Uterus (tissue), 4 donors: ENCODE results near the gene ZNF577. TPM values are rescaled to one million over a fixed set of nuclear protein-coding genes. Genes with fewer than 3 reads are reported as not detected.

Experiments used
- DNase-seq, 2 donors: peaks; one replicate each; pipeline ENCODE4 v3.0.0-alpha.2; 2019 to 2020
- H3K27ac ChIP-seq, 2 donors: fragments of 200-600 bp; sonication (generic); 1 replicate in 1 of 2; 2 replicates in 1 of 2; pipeline ENCODE4 v1.5.1; 2016 to 2018
- H3K27me3 ChIP-seq, 2 donors: fragments of 200-600 bp; sonication (generic); one replicate each; pipeline ENCODE4 v1.5.1; 2018 to 2019; ENCODE audit warnings: control low read depth in 1 of 2
- H3K36me3 ChIP-seq, 2 donors: fragments of 200-600 bp; sonication (generic); one replicate each; pipeline ENCODE4 v1.5.1; 2019; ENCODE audit warnings: control low read depth in 1 of 2
- H3K4me1 ChIP-seq, 2 donors: fragments of 200-600 bp; sonication (generic); one replicate each; pipeline ENCODE4 v1.5.1; 2018 to 2019; ENCODE audit warnings: control low read depth in 1 of 2
- H3K4me3 ChIP-seq, 2 donors: fragments of 200-600 bp; sonication (generic); 1 replicate in 1 of 2; 2 replicates in 1 of 2; pipeline ENCODE4 v1.5.1; 2018 to 2019; ENCODE audit warnings: mild to moderate bottlenecking in 1 of 2
- H3K9me3 ChIP-seq, 2 donors: fragments of 200-600 bp; sonication (generic); one replicate each; pipeline ENCODE4 v1.5.1; 2019; ENCODE audit warnings: control low read depth in 1 of 2
- CTCF ChIP-seq, 4 experiments: fragments of 200-600 bp in 2 of 4; fragments of 450-650 bp in 2 of 4; sonication (generic) in 2 of 4; IDR thresholded peaks; one replicate each; pipeline ENCODE4 v1.5.1; 2016 to 2019; ENCODE audit warnings: antibody characterized with exemption in 4 of 4, mild to moderate bottlenecking in 2 of 4, moderate library complexity in 1 of 4
- POLR2A ChIP-seq, 2 donors: fragments of 450-650 bp; IDR thresholded peaks; one replicate each; pipeline ENCODE4 v1.6.1; 2016; ENCODE audit warnings: antibody characterized with exemption in 2 of 2, mild to moderate bottlenecking in 1 of 2, moderate library complexity in 1 of 2
- intact Hi-C: fragments of 100-400 bp; cut with DNase I; formaldehyde crosslinking; loops from one replicate; pipeline ENCODE4 v1.15.1; 2023; ENCODE audit warnings: low total_unique reads
- total RNA-seq, 4 donors: library from RNA; depleted of rRNA in 3 of 4; stranded (reverse); fragments of >200 nt in 3 of 4; gene quantifications; one replicate each; pipeline versions ENCODE4 v1.1.0 to v1.2.4, GENCODE V29; 2014 to 2023
- donor health status: DM: yes; HTN: yes; CAD: no.

ZNF577 gene
- total RNA-seq, 4 donors from 2014 or later, result 20.6 to 31.2 (median 25.1) TPM

GRCh38 chr19:51821921-51822320 lies 65.8 kb downstream of the ZNF577 start:
- Histone ChIP-seq H3K4me3 (no peak overlapping the region), H3K27me3 (no peaks in the 10 kb centered on the region), H3K27ac (no peak overlapping the region), H3K36me3 (no peaks in the 10 kb centered on the region), H3K4me1 (no peaks in the 10 kb centered on the region), H3K9me3 (no peaks in the 10 kb centered on the region)
- no peak for TF ChIP-seq CTCF (IDR thresholded peaks at IDR 0.05)
- TF ChIP-seq POLR2A (IDR thresholded peaks at IDR 0.05), result no peak
- no peak for DNase-seq
- intact Hi-C loops, result no loop called here

GRCh38 chr19:51821456-51821855 lies 66.3 kb downstream of the ZNF577 start:
- Histone ChIP-seq H3K9me3 (no peaks in the 10 kb centered on the region), H3K27me3 (no peaks in the 10 kb centered on the region), H3K27ac (no peak overlapping the region), H3K4me3 (no peak overlapping the region), H3K4me1 (no peaks in the 10 kb centered on the region), H3K36me3 (no peaks in the 10 kb centered on the region)
- TF ChIP-seq CTCF (IDR thresholded peaks at IDR 0.05) (no peak), POLR2A (IDR thresholded peaks at IDR 0.05) (no peak)
- DNase-seq, result no peak
- intact Hi-C loops, result no loop called here

Other genes starting within 250 kb of the ZNF577 start
- 1 to 10 TPM in 2 of 4 donors, under 1 TPM in 1, not detected in 1; 0.69 to 3.5 (median 1.0) TPM for gene SIGLEC14, start 241.1 kb downstream of the ZNF577 start, total RNA-seq
- 100 to 1,000 TPM in 1 of 4 donors, 10 to 100 TPM in 2, 1 to 10 TPM in 1; 9.7 to 112 (median 22.5) TPM for gene SPACA6, start 194.6 kb downstream of the ZNF577 start, total RNA-seq
- 1 to 10 TPM in 1 of 4 donors, under 1 TPM in 3; 0.29 to 2.0 (median 0.70) TPM for gene HAS1, start 164.0 kb downstream of the ZNF577 start, total RNA-seq
- 10 to 100 TPM in 1 of 4 donors, 1 to 10 TPM in 2, under 1 TPM in 1; 0.51 to 58.2 (median 2.1) TPM for gene FPR1, start 136.1 kb downstream of the ZNF577 start, total RNA-seq
- under 1 TPM in 2 of 4 donors, not detected in 2; 0.58 to 0.76 TPM for gene FPR2, start 126.8 kb downstream of the ZNF577 start, total RNA-seq
- gene FPR3, start 92.8 kb downstream of the ZNF577 start, total RNA-seq, result 1 to 10 TPM in 3 of 4 donors, not detected in 1; 1.2 to 5.6 (median 1.8) TPM
- gene ZNF649, start 17.1 kb upstream of the ZNF577 start, total RNA-seq, result 10 to 100 TPM in 2 of 4 donors, 1 to 10 TPM in 2; 3.1 to 36.4 (median 14.6) TPM
- 10 to 100 TPM in 2 of 4 donors, 1 to 10 TPM in 2; 1.0 to 12.0 (median 9.0) TPM for gene ZNF613, start 39.5 kb upstream of the ZNF577 start, total RNA-seq
- 10 to 100 TPM in 3 of 4 donors, 1 to 10 TPM in 1; 2.3 to 28.0 (median 15.1) TPM for gene ZNF350, start 98.9 kb upstream of the ZNF577 start, total RNA-seq
- 10 to 100 TPM in 2 of 4 donors, 1 to 10 TPM in 2; 9.7 to 35.9 (median 15.4) TPM for gene ZNF615, start 120.3 kb upstream of the ZNF577 start, total RNA-seq
- gene ZNF614, start 140.4 kb upstream of the ZNF577 start, total RNA-seq, result 10 to 100 TPM; 11.8 to 27.9 (median 13.7) TPM
- gene ZNF432, start 160.9 kb upstream of the ZNF577 start, total RNA-seq, result 10 to 100 TPM in 3 of 4 donors, 1 to 10 TPM in 1; 9.7 to 41.8 (median 29.9) TPM
- gene ZNF841, start 207.8 kb upstream of the ZNF577 start, total RNA-seq, result 10 to 100 TPM; 14.1 to 57.3 (median 41.9) TPM